Esophagus squamous epithelium (tissue), 4 donors: Measurements from ENCODE around the gene CRABP2.

Source experiments
- POLR2A ChIP-seq, 4 donors: fragments of 450-650 bp; IDR thresholded peaks; one replicate each; pipeline ENCODE4 v1.6.1; 2017; ENCODE audit warnings: antibody characterized with exemption in 4 of 4, mild to moderate bottlenecking in 4 of 4, moderate library complexity in 3 of 4
- TF ChIP-seq, protein P1 (sequence below), 6 experiments: fragments of 450-650 bp in 4 of 6; fragments of 200-600 bp in 2 of 6; sonication (generic) in 2 of 6; IDR thresholded peaks; one replicate each; pipeline ENCODE4 v1.5.1; 2016 to 2019; ENCODE audit warnings: antibody characterized with exemption in 6 of 6, mild to moderate bottlenecking in 4 of 6, moderate library complexity in 4 of 6

DNA sequence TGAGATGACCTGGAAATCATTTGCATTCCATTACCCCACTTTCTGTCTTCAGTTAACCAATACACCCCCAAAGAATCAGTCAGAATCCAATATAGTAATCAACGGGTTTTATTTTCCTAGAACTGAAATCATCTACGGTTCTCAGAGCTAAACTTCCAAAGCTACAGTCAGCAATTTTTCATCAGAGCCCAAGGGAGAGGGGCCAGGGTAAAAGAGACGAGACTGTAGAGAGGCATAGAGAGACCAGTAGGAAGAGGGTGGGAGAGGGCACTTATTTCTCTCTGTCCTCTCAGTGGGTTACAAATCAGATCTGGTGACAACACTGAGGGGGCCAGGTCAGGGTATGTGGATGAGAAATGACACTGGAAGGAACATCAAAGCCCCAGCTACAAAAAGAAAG is 36.6 kb upstream of the CRABP2 start:
- TF ChIP-seq, protein P1, sequence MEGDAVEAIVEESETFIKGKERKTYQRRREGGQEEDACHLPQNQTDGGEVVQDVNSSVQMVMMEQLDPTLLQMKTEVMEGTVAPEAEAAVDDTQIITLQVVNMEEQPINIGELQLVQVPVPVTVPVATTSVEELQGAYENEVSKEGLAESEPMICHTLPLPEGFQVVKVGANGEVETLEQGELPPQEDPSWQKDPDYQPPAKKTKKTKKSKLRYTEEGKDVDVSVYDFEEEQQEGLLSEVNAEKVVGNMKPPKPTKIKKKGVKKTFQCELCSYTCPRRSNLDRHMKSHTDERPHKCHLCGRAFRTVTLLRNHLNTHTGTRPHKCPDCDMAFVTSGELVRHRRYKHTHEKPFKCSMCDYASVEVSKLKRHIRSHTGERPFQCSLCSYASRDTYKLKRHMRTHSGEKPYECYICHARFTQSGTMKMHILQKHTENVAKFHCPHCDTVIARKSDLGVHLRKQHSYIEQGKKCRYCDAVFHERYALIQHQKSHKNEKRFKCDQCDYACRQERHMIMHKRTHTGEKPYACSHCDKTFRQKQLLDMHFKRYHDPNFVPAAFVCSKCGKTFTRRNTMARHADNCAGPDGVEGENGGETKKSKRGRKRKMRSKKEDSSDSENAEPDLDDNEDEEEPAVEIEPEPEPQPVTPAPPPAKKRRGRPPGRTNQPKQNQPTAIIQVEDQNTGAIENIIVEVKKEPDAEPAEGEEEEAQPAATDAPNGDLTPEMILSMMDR (IDR thresholded peaks at IDR 0.05), result no peak
- TF ChIP-seq POLR2A (IDR thresholded peaks at IDR 0.05), result no peak
